ENCODE data around the gene ABCA10.

DNA sequence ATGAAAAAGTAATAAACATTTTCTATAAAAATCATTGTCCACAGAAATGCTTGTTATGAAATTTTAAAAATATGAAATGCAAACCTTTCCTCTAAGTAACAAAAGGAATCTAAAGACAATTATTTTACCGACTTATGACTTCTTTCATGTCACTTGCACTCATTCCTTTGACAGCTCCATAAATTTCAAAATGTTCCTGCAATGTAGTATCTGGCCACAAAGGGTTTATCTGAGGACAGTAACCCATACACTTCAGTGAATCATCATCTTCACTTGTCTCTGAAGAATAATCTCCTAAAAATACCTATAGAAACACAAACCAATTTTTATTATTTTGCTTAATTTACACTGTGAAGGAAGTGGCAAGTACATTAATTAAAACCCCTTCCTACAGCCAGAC lies 25.6 kb upstream of the ABCA10 start:
- TF ChIP-seq EZH2 (IDR thresholded peaks at IDR 0.05; ENCODE audit: insufficient read depth, poor library complexity, severe bottlenecking): no peak
- no peak for TF ChIP-seq EZH2phosphoT487 (IDR thresholded peaks at IDR 0.05; ENCODE audit: insufficient read depth, low read depth)

Measured in GM23248 (cell line).